Astrocyte (in vitro differentiated cells and primary cell): ENCODE measurements around the gene PISD. TPM values are rescaled to one million over a fixed set of nuclear protein-coding genes. Genes with fewer than 3 reads are reported as not detected.
A peak's percentile ranks its signal among the peaks of the same experiment; 100 is the strongest.

ENCODE experiments used
- DNase-seq: peaks from one replicate; pipeline ENCODE4 v3.0.0-alpha.2; 2010; ENCODE audit warnings: low read depth
- FAIRE-seq: peaks from 2 replicates; lab custom pipeline; 2011; peaks lifted over from hg19 to GRCh38; lab: Jason Lieb, UNC
- H2AFZ ChIP-seq: 2 replicates; pipeline ENCODE4 v1.6.0; 2012; ENCODE audit warnings: low read depth, low read length, inconsistent platforms
- H3K27ac ChIP-seq: 2 replicates; pipeline ENCODE4 v1.5.1; 2011; ENCODE audit warnings: low read depth, low read length, inconsistent platforms
- H3K27me3 ChIP-seq: 2 replicates; pipeline ENCODE4 v1.6.0; 2011; ENCODE audit warnings: low read length, inconsistent platforms; ENCODE audit not compliant: insufficient read depth
- H3K36me3 ChIP-seq: 2 replicates; pipeline ENCODE4 v1.5.1; 2011; ENCODE audit warnings: low read length, inconsistent platforms; ENCODE audit not compliant: insufficient read depth
- H3K4me1 ChIP-seq: 2 replicates; pipeline ENCODE4 v1.5.1; 2011; ENCODE audit warnings: low read length, inconsistent platforms; ENCODE audit not compliant: insufficient read depth
- H3K4me2 ChIP-seq: 2 replicates; pipeline ENCODE4 v1.6.0; 2012; ENCODE audit warnings: low read length, inconsistent platforms
- H3K4me3 ChIP-seq: 2 replicates; pipeline ENCODE4 v1.5.1; 2011; ENCODE audit warnings: low read depth, mild to moderate bottlenecking, low read length, inconsistent platforms; ENCODE audit not compliant: insufficient read depth
- H3K79me2 ChIP-seq: 2 replicates; pipeline ENCODE4 v1.6.0; 2012; ENCODE audit warnings: mild to moderate bottlenecking, low read length, inconsistent platforms; ENCODE audit not compliant: insufficient read depth
- H3K9ac ChIP-seq: 2 replicates; pipeline ENCODE4 v1.6.0; 2012; ENCODE audit warnings: mild to moderate bottlenecking, low read length, inconsistent platforms
- H3K9me3 ChIP-seq: 2 replicates; pipeline ENCODE4 v1.5.1; 2012; ENCODE audit warnings: low read depth, mild to moderate bottlenecking, low read length, inconsistent platforms; ENCODE audit not compliant: insufficient read depth
- H4K20me1 ChIP-seq: 2 replicates; pipeline ENCODE4 v1.6.0; 2012; ENCODE audit warnings: low read length, inconsistent platforms; ENCODE audit not compliant: insufficient read depth
- H3K27ac Mint-ChIP-seq: one replicate; pipeline ENCODE4 v1.8.0; 2021; ENCODE audit warnings: mild to moderate bottlenecking, mixed read lengths; ENCODE audit not compliant: unreplicated experiment
- H3K27me3 Mint-ChIP-seq: one replicate; pipeline ENCODE4 v1.8.0; 2021; ENCODE audit warnings: low read depth, mixed read lengths; ENCODE audit not compliant: unreplicated experiment
- H3K36me3 Mint-ChIP-seq: one replicate; pipeline ENCODE4 v1.8.0; 2021; ENCODE audit warnings: low read depth, mixed read lengths; ENCODE audit not compliant: unreplicated experiment
- H3K4me1 Mint-ChIP-seq: one replicate; pipeline ENCODE4 v1.8.0; 2021; ENCODE audit warnings: low read depth, mixed read lengths; ENCODE audit not compliant: unreplicated experiment
- H3K4me3 Mint-ChIP-seq: one replicate; pipeline ENCODE4 v1.8.0; 2021; ENCODE audit warnings: mild to moderate bottlenecking, moderate library complexity, mixed read lengths; ENCODE audit not compliant: unreplicated experiment
- H3K9me3 Mint-ChIP-seq: one replicate; pipeline ENCODE4 v1.8.0; 2021; ENCODE audit warnings: mild to moderate bottlenecking, mixed read lengths; ENCODE audit not compliant: unreplicated experiment
- CTCF ChIP-seq: IDR thresholded peaks from 2 replicates; pipeline ENCODE4 v1.5.1; 2011; ENCODE audit warnings: low read depth, mild to moderate bottlenecking, inconsistent platforms, low read length, moderate library complexity; ENCODE audit not compliant: insufficient read depth
- EZH2 ChIP-seq: IDR thresholded peaks from 2 replicates; pipeline ENCODE4 v1.6.1; 2012; ENCODE audit warnings: mild to moderate bottlenecking, low read length, inconsistent platforms; ENCODE audit not compliant: insufficient read depth
- total RNA-seq: library from RNA; stranded (reverse); gene quantifications from 2 replicates; pipeline ENCODE4 v1.2.1, GENCODE V29; 2021

PISD gene
- total RNA-seq, 1 donor from 2014 or later: 43.2 TPM

DNA sequence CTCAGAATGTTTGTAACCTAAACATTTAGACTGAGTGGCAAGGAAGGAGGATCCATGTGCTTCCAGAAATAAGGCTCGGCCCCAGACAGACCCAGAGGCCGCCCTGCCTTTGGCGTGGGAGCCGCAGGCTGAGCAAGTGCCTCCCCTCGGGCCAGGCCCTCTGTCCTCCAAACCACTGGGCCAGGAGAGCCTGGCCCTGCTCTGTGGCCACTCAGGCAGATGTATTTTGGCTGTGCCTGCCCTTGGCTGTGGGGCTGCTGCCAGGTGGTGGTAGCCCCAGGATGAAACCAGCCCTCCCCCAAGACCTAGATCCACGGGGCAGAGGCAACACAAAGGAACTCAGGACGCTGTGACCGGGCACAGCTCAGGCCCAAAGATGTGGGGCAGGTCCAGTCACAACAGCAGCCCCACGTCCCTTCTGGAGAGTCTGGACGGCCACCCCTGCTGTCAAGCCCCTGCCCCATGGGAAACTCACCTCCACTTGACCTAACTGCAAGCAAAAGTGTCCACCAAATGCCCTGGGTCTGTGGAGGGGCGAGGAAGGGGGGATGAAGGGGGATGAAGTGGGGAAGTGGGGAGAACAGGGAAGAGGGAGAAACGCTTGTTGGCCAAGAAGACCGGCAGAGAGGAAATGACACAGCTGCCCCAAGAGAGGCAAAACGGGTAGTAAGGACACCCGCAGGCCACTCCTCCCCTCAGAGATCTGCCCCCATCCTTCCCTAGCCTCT is 24.0 kb downstream of the PISD start:
- H3K4me3 Mint-ChIP-seq: no peak overlapping the region
- no peak for TF ChIP-seq EZH2
- no peak for TF ChIP-seq CTCF
- H3K27me3 Mint-ChIP-seq: no peaks in the 10 kb centered on the region
- H3K4me1 Mint-ChIP-seq: peaks cover 13% of the 10 kb centered on the region
- H3K9me3 Mint-ChIP-seq: no peaks in the 10 kb centered on the region
- FAIRE-seq (no peak), DNase-seq (no peak)
- Histone ChIP-seq H3K27ac (no peak overlapping the region), H3K9me3 (no peaks in the 10 kb centered on the region), H3K4me3 (no peak overlapping the region), H3K36me3 (no peaks in the 10 kb centered on the region), H3K79me2 (peaks cover 53% of the 10 kb centered on the region), H3K4me1 (peaks cover 3% of the 10 kb centered on the region), H4K20me1 (peaks cover 56% of the 10 kb centered on the region), H3K4me2 (no peak overlapping the region), H3K27me3 (no peaks in the 10 kb centered on the region), H2AFZ (no peak overlapping the region), H3K9ac (no peak overlapping the region)
- H3K36me3 Mint-ChIP-seq: peaks cover 9% of the 10 kb centered on the region
- H3K27ac Mint-ChIP-seq: no peak overlapping the region

DNA sequence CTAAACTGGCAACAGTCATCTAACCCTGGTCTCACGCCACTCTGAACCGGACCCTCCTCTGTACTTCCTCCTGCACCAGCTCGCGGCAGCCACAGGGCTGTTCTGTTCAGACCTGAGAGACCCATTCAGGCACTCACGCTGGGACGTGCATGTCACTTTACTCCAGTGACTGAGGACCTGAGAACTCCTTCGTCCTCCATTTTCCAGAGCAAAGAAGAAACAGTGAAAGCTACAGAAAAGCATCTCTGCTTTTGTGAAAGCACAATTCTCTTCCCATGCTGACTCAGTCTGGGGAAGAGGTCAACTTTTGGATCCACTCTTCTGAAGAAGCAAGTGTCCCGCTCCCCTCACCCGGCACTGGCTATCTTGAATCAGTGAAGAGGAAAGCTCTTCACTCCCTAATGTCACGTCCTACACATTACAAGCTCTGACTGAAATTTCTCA is 24.5 kb downstream of the PISD start:
- Mint-ChIP-seq H3K27ac (peak overlapping the region; percentile 72), H3K27me3 (no peaks in the 10 kb centered on the region), H3K4me3 (no peak overlapping the region), H3K4me1 (peaks cover 13% of the 10 kb centered on the region), H3K36me3 (peaks cover 9% of the 10 kb centered on the region), H3K9me3 (no peaks in the 10 kb centered on the region)
- no peaks in the 10 kb centered on the region for H3K9me3 ChIP-seq
- no peaks in the 10 kb centered on the region for H3K27me3 ChIP-seq
- no peak overlapping the region for H3K4me3 ChIP-seq
- no peak overlapping the region for H3K4me2 ChIP-seq
- H3K27ac ChIP-seq: no peak overlapping the region
- peaks cover 58% of the 10 kb centered on the region for H4K20me1 ChIP-seq
- no peak for FAIRE-seq
- TF ChIP-seq CTCF (no peak), EZH2 (no peak)
- H3K4me1 ChIP-seq: peaks cover 3% of the 10 kb centered on the region
- no peak overlapping the region for H3K9ac ChIP-seq
- no peaks in the 10 kb centered on the region for H3K36me3 ChIP-seq
- no peak overlapping the region for H2AFZ ChIP-seq
- H3K79me2 ChIP-seq: peaks cover 57% of the 10 kb centered on the region
- DNase-seq: no peak
